H9 (cell line): ENCODE measurements around the gene GRIN3B. TPM values are rescaled to one million over a fixed set of nuclear protein-coding genes. Genes with fewer than 3 reads are reported as not detected.

Experiments
- DNase-seq: peaks from one replicate; pipeline ENCODE4 v3.0.0-alpha.2; 2017
- H2AFZ ChIP-seq: one replicate; pipeline ENCODE4 v1.6.1; 2013; ENCODE audit warnings: mild to moderate bottlenecking, low read length, control low read depth, moderate library complexity
- H2AK5ac ChIP-seq: 2 replicates; pipeline ENCODE4 v1.6.1; 2013; ENCODE audit warnings: low read length, control low read depth, mixed read lengths; ENCODE audit not compliant: insufficient read length
- H2BK120ac ChIP-seq: one replicate; pipeline ENCODE4 v1.6.1; 2013; ENCODE audit warnings: low read depth, mild to moderate bottlenecking, low read length, control low read depth, inconsistent platforms; ENCODE audit not compliant: poor library complexity, severe bottlenecking
- H2BK12ac ChIP-seq: 2 replicates; pipeline ENCODE4 v1.6.1; 2013; ENCODE audit warnings: low read length, control low read depth, mixed read lengths, low read depth; ENCODE audit not compliant: insufficient read length
- H2BK15ac ChIP-seq: 2 replicates; pipeline ENCODE4 v1.6.1; 2013; ENCODE audit warnings: low read depth, low read length, control low read depth
- H2BK20ac ChIP-seq: one replicate; pipeline ENCODE4 v1.6.1; 2013; ENCODE audit warnings: low read depth, mild to moderate bottlenecking, low read length, control low read depth, inconsistent platforms; ENCODE audit not compliant: poor library complexity, severe bottlenecking
- H2BK5ac ChIP-seq: 2 replicates; pipeline ENCODE4 v1.6.1; 2013; ENCODE audit warnings: low read length, control low read depth, mixed read lengths; ENCODE audit not compliant: insufficient read length
- H3K14ac ChIP-seq: 2 replicates; pipeline ENCODE4 v1.6.1; 2013; ENCODE audit warnings: low read length, control low read depth; ENCODE audit not compliant: insufficient read depth
- H3K18ac ChIP-seq: 2 replicates; pipeline ENCODE4 v1.6.1; 2013; ENCODE audit warnings: low read depth, mild to moderate bottlenecking, mixed read lengths, low read length, control low read depth; ENCODE audit not compliant: insufficient read length
- H3K23ac ChIP-seq: 2 replicates; pipeline ENCODE4 v1.6.1; 2013; ENCODE audit warnings: low read length, control low read depth, mixed read lengths, low read depth; ENCODE audit not compliant: insufficient read length
- H3K23me2 ChIP-seq: 2 replicates; pipeline ENCODE4 v1.6.1; 2013; ENCODE audit warnings: low read depth, mild to moderate bottlenecking, mixed read lengths, low read length, control low read depth; ENCODE audit not compliant: insufficient read length, poor library complexity, severe bottlenecking
- H3K27ac ChIP-seq: 2 replicates; pipeline ENCODE4 v1.5.1; 2013; ENCODE audit warnings: low read length, control low read depth, mixed read lengths, low read depth; ENCODE audit not compliant: insufficient read length
- H3K27me3 ChIP-seq: 2 replicates; pipeline ENCODE4 v1.6.1; 2013; ENCODE audit warnings: low read length, control low read depth, inconsistent platforms; ENCODE audit not compliant: insufficient read depth
- H3K4ac ChIP-seq: 2 replicates; pipeline ENCODE4 v1.6.1; 2013; ENCODE audit warnings: low read depth, mild to moderate bottlenecking, control low read depth, inconsistent platforms, low read length, moderate library complexity
- H3K4me1 ChIP-seq: 2 replicates; pipeline ENCODE4 v1.6.1; 2013; ENCODE audit warnings: low read length, control low read depth, inconsistent platforms; ENCODE audit not compliant: insufficient read depth
- H3K4me2 ChIP-seq: 2 replicates; pipeline ENCODE4 v1.6.1; 2013; ENCODE audit warnings: low read length, control low read depth, mixed read lengths; ENCODE audit not compliant: insufficient read length, insufficient read depth
- H3K56ac ChIP-seq: 2 replicates; pipeline ENCODE4 v1.6.1; 2013; ENCODE audit warnings: low read depth, mild to moderate bottlenecking, mixed read lengths, low read length, control low read depth; ENCODE audit not compliant: insufficient read length
- H3K79me1 ChIP-seq: 2 replicates; pipeline ENCODE4 v1.6.1; 2013; ENCODE audit warnings: low read depth, mild to moderate bottlenecking, moderate library complexity, low read length, control low read depth, inconsistent platforms; ENCODE audit not compliant: insufficient read depth, poor library complexity, severe bottlenecking
- H3K79me2 ChIP-seq: 2 replicates; pipeline ENCODE4 v1.6.1; 2013; ENCODE audit warnings: low read length, control low read depth, inconsistent platforms; ENCODE audit not compliant: insufficient read depth
- H3K9ac ChIP-seq: 2 replicates; pipeline ENCODE4 v1.6.1; 2013; ENCODE audit warnings: low read length, control low read depth, mixed read lengths; ENCODE audit not compliant: insufficient read length; ENCODE audit errors: extremely low read depth
- H3K9me3 ChIP-seq: one replicate; pipeline ENCODE4 v1.6.1; 2013; ENCODE audit warnings: low read depth, low read length, inconsistent platforms; ENCODE audit not compliant: control insufficient read depth
- H3T11ph ChIP-seq: one replicate; pipeline ENCODE4 v1.6.1; 2013; ENCODE audit warnings: mild to moderate bottlenecking, low read length, control low read depth, inconsistent platforms
- H4K20me1 ChIP-seq: one replicate; pipeline ENCODE4 v1.6.1; 2013; ENCODE audit not compliant: control insufficient read depth, insufficient read length, insufficient read depth
- H4K5ac ChIP-seq: 2 replicates; pipeline ENCODE4 v1.6.1; 2013; ENCODE audit warnings: low read depth, mild to moderate bottlenecking, mixed read lengths, low read length, control low read depth; ENCODE audit not compliant: insufficient read length
- H4K8ac ChIP-seq: replicated peaks from 2 replicates; pipeline ENCODE4 v1.6.1; 2013; ENCODE audit warnings: low read length, control low read depth, mixed read lengths, low read depth; ENCODE audit not compliant: insufficient read length
- H4K91ac ChIP-seq: 2 replicates; pipeline ENCODE4 v1.6.1; 2013; ENCODE audit warnings: low read depth, mild to moderate bottlenecking, moderate library complexity, mixed read lengths, low read length, control low read depth; ENCODE audit not compliant: insufficient read length
- H3K27ac Mint-ChIP-seq, 3 experiments: 2 replicates in 2 of 3; 3 replicates in 1 of 3; pipeline ENCODE4 v1.8.0; 2020 to 2021; ENCODE audit warnings: mixed read lengths in 3 of 3, mild to moderate bottlenecking in 1 of 3, moderate library complexity in 1 of 3
- H3K27me3 Mint-ChIP-seq: 2 replicates; pipeline ENCODE4 v1.8.0; 2021; ENCODE audit warnings: low read depth, mild to moderate bottlenecking, moderate library complexity, mixed read lengths
- H3K36me3 Mint-ChIP-seq, 3 experiments: 2 replicates in 2 of 3; 3 replicates in 1 of 3; pipeline ENCODE4 v1.8.0; 2020 to 2021; ENCODE audit warnings: low read depth in 3 of 3, mixed read lengths in 3 of 3; ENCODE audit not compliant: insufficient read depth in 1 of 3
- H3K4me1 Mint-ChIP-seq, 2 experiments: 2 replicates each; pipeline ENCODE4 v1.8.0; 2020; ENCODE audit warnings: mixed read lengths in 2 of 2
- H3K4me3 Mint-ChIP-seq, 2 experiments: 2 replicates in 1 of 2; 3 replicates in 1 of 2; pipeline ENCODE4 v1.8.0; 2020 to 2021; ENCODE audit warnings: mild to moderate bottlenecking in 2 of 2, mixed read lengths in 2 of 2, moderate library complexity in 1 of 2
- H3K9me3 Mint-ChIP-seq, 2 experiments: 2 replicates in 1 of 2; 3 replicates in 1 of 2; pipeline ENCODE4 v1.8.0; 2020; ENCODE audit warnings: mild to moderate bottlenecking in 2 of 2, mixed read lengths in 2 of 2, moderate library complexity in 1 of 2
- CTCF ChIP-seq: fragments of 200-600 bp; sonication (generic); conservative IDR thresholded peaks from 3 replicates; pipeline ENCODE4 v1.8.0; 2021; ENCODE audit warnings: antibody characterized with exemption, mild to moderate bottlenecking
- WGBS: extraction: QIAGEN DNeasy Blood & Tissue Kit; methylation state at CpG from one replicate; pipeline ENCODE4 v1.1.7; 2013; ENCODE audit warnings: missing lambda C conversion rate, low lambda C conversion rate, mixed read lengths; ENCODE audit not compliant: insufficient read length; ENCODE audit errors: extremely low coverage; 5-methylcytosine and 5-hydroxymethylcytosine counted together
- total RNA-seq: library from RNA; stranded (reverse); gene quantifications from 2 replicates; pipeline ENCODE4 v1.2.1, GENCODE V29; 2021

The GRIN3B gene
- total RNA-seq, 1 experiment from 2014 or later, result 1.0 TPM

- H2BK120ac ChIP-seq, result no peak overlapping the region
- no peak overlapping the region for H4K8ac ChIP-seq
- no peak overlapping the region for H3K4me2 ChIP-seq
- no peak for DNase-seq
- H3K27me3 ChIP-seq, result no peaks in the 10 kb centered on the region
- no peak overlapping the region for H3K27ac ChIP-seq
- no peak overlapping the region for H3T11ph ChIP-seq
- H2BK15ac ChIP-seq, result no peak overlapping the region
- no peak overlapping the region for H2BK5ac ChIP-seq
- H2AK5ac ChIP-seq, result no peak overlapping the region
- peak overlapping the region; percentile 52; the same call in 1 of the 2 replicates for H3K14ac ChIP-seq
- H3K23ac ChIP-seq, result no peak overlapping the region
- no peak overlapping the region for H3K56ac ChIP-seq
- no peak overlapping the region for H4K5ac ChIP-seq
- no peak overlapping the region for H4K91ac ChIP-seq
- H2AFZ ChIP-seq, result no peak overlapping the region
- H3K9me3 Mint-ChIP-seq, result no peaks in the 10 kb centered on the region
- H3K4me3 Mint-ChIP-seq, result no peak overlapping the region
- H2BK20ac ChIP-seq, result no peak overlapping the region
- no peak overlapping the region for H2BK12ac ChIP-seq
- TF ChIP-seq CTCF, result no peak
- H3K18ac ChIP-seq, result peak overlapping the region; percentile 19
- WGBS, result no CpG with 5 or more reads among the region's 19 CpGs
- H3K79me1 ChIP-seq, result no peaks in the 10 kb centered on the region
- no peak overlapping the region for H3K4ac ChIP-seq
- H3K4me1 Mint-ChIP-seq, result peaks cover 2 to 21% of the 10 kb centered on the region in 2 experiments
- peaks cover 3% of the 10 kb centered on the region for H3K23me2 ChIP-seq
- no peaks in the 10 kb centered on the region for H3K4me1 ChIP-seq
- no peaks in the 10 kb centered on the region for H3K27me3 Mint-ChIP-seq
- no peaks in the 10 kb centered on the region for H3K9me3 ChIP-seq
- H3K9ac ChIP-seq, result no peak overlapping the region
- H3K79me2 ChIP-seq, result no peaks in the 10 kb centered on the region
- no peaks in the 10 kb centered on the region for H4K20me1 ChIP-seq
- no peaks in the 10 kb centered on the region; a peak in 1 of 7 replicates for H3K36me3 Mint-ChIP-seq
- H3K27ac Mint-ChIP-seq, result no peak overlapping the region
Observed at GRCh38 chr19:979318-979741, 20.9 kb upstream of the GRIN3B start.
